PC-9 (cell line): ENCODE results near the gene ZNG1F. TPM values are rescaled to one million over a fixed set of nuclear protein-coding genes. Genes with fewer than 3 reads are reported as not detected.
"Not testable (repeated sequence)": the region's sequence is repeated elsewhere in the genome, so short reads cannot be mapped to it uniquely, and the experiment has no call there.

Experiments
- BruUV-seq: library from RNA; stranded (reverse); fragments of 400-500 nt; replicated peaks from 2 replicates; lab custom pipeline; 2021; lab: Mats Ljungman, UMichigan
- CTCF ChIA-PET: fragments of 300-600 bp; sonication (Branson Sonifier 250); formaldehyde crosslinking; loops from one replicate; lab custom pipeline; 2022; ENCODE audit warnings: antibody characterized with exemption; lab: Charles Lee
- POLR2A ChIA-PET: fragments of 300-600 bp; sonication (Branson Sonifier 250); formaldehyde crosslinking; loops from one replicate; lab custom pipeline; 2022; ENCODE audit warnings: antibody characterized with exemption; ENCODE audit not compliant: unreplicated experiment; lab: Charles Lee
- DNase-seq, 2 experiments: peaks; one replicate each; pipeline versions ENCODE4 v3.0.0 to v3.0.0-alpha.2; 2015 to 2022; ENCODE audit warnings: mixed read lengths in 1 of 2
- H2AFZ ChIP-seq: fragments of 200-600 bp; sonication (generic); 2 replicates; pipeline ENCODE4 v1.8.1; 2017; ENCODE audit warnings: antibody characterized with exemption
- H3F3A ChIP-seq: fragments of 200-600 bp; sonication (generic); 2 replicates; pipeline ENCODE4 v1.8.1; 2017; ENCODE audit warnings: antibody characterized with exemption, mild to moderate bottlenecking, low read depth; ENCODE audit not compliant: insufficient read depth
- H3K27ac ChIP-seq: fragments of 200-600 bp; sonication (generic); 2 replicates; pipeline ENCODE4 v1.6.1; 2016; ENCODE audit warnings: mixed run types
- H3K27me3 ChIP-seq: fragments of 200-600 bp; sonication (generic); 2 replicates; pipeline ENCODE4 v1.6.1; 2016; ENCODE audit warnings: low read depth, mixed run types; ENCODE audit not compliant: insufficient read depth
- H3K36me3 ChIP-seq: fragments of 200-600 bp; sonication (generic); 2 replicates; pipeline ENCODE4 v1.6.1; 2016; ENCODE audit warnings: low read depth, mixed run types
- H3K4me1 ChIP-seq: fragments of 200-600 bp; sonication (generic); replicated peaks from 2 replicates; pipeline ENCODE4 v1.6.1; 2016; ENCODE audit warnings: mixed run types; ENCODE audit not compliant: insufficient read depth
- H3K4me2 ChIP-seq: fragments of 200-600 bp; sonication (generic); 2 replicates; pipeline ENCODE4 v1.6.1; 2017; ENCODE audit warnings: mixed run types
- H3K4me3 ChIP-seq: fragments of 200-600 bp; sonication (generic); 2 replicates; pipeline ENCODE4 v1.6.1; 2016; ENCODE audit warnings: mixed run types
- H3K79me2 ChIP-seq: fragments of 200-600 bp; sonication (generic); 2 replicates; pipeline ENCODE4 v1.6.1; 2017; ENCODE audit warnings: low read depth, mixed run types
- H3K9me2 ChIP-seq: fragments of 200-600 bp; sonication (generic); 2 replicates; pipeline ENCODE4 v1.8.1; 2017; ENCODE audit warnings: mild to moderate bottlenecking; ENCODE audit not compliant: insufficient read depth
- H3K9me3 ChIP-seq: fragments of 200-600 bp; sonication (generic); 2 replicates; pipeline ENCODE4 v1.8.1; 2016; ENCODE audit warnings: low read depth; ENCODE audit not compliant: insufficient read depth
- H4K20me1 ChIP-seq: fragments of 200-600 bp; sonication (generic); 2 replicates; pipeline ENCODE4 v1.8.1; 2017; ENCODE audit not compliant: insufficient read depth
- intact Hi-C: fragments of 100-400 bp; cut with micrococcal nuclease; formaldehyde crosslinking; loops from one replicate; pipeline ENCODE4 v1.10.0; 2022; ENCODE audit not compliant: unreplicated experiment
- total RNA-seq: library from RNA; stranded (reverse); gene quantifications from 2 replicates; pipeline ENCODE4 v1.2.3, GENCODE V29; 2021

ZNG1F gene
- total RNA-seq, 1 experiment from 2014 or later: 2.7 TPM

DNA sequence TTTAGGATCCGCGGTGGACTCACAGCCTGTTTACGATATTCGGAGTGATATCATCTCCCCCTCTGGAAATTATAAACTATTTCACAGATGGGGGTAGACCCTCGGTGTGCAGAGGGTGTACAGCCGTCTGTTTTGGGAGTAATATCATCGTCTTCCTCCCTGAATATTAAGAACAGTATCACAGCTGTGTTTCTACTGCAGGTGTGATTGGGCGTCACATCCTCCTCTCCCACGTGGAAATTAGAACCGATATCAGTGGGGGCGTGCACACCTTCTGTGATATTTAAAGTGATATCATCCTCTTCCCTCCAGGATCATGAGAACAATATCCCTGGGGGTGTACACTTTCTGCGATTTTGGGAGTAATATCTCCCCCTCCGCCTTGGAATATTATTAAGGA lies 79.9 kb downstream of the ZNG1F start:
- intact Hi-C loops, H3K4me3 ChIP-seq, H3F3A ChIP-seq, H3K9me2 ChIP-seq, CTCF ChIA-PET, H3K79me2 ChIP-seq, H3K27ac ChIP-seq, H3K4me2 ChIP-seq, BruUV-seq, H2AFZ ChIP-seq, POLR2A ChIA-PET, H3K4me1 ChIP-seq, H3K36me3 ChIP-seq, DNase-seq, H4K20me1 ChIP-seq, H3K9me3 ChIP-seq, H3K27me3 ChIP-seq: not testable (repeated sequence)

DNA sequence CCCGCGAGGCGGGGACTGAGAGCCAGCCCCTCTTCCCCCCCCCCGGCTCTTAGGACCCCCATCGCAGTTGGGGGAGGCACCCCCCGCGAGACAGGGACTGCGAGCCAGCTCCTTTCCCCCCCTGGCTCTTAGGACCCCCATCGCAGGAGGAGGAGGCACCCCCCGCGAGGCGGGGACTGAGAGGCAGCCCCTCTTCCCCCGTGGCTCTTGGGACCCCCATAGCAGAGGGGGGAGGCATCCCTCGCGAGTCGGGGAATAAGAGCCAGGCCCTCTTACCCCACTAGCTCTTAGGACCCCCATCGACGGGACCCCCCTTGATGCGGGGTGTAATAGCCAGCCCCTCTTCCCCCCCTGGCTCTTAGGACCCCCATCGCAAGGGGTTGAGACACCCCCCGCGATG lies 80.3 kb downstream of the ZNG1F start:
- not testable (repeated sequence) for H2AFZ ChIP-seq, BruUV-seq

DNA sequence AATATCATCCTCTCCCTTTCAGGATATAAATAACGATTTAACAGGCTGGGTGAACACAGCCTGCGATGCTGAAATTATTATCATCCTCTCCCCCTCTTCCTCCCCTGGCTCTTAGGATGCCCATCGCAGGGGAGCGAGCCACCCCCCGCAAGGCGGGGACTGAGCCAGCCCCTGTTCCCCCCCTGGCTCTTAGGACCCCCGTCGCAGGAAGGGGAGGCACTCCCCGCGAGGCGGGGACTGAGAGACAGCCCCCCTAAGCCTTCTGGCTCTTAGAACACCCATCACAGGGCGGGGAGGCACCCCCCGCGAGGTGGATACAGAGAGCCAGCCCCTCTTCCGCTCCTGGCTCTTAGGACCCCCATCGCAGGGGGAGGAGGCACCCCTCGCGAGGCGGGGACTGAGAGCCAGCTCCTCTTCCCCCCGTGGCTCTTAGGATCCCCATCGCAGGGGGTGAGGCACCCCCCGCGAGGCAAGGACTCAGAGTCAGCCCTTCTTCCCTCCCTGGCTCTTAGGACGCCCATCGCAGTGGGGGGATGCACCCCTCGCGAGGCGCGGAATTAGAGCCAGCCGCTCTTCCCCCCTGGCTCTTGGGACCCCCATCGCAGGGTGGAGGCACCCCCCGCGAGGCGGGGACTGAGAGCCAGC lies 82.5 kb downstream of the ZNG1F start:
- BruUV-seq, POLR2A ChIA-PET, H3K27ac ChIP-seq: not testable (repeated sequence)

More for the DNA sequence above, 80.3 kb downstream of the ZNG1F start:
- H3K4me2 ChIP-seq, H4K20me1 ChIP-seq, H3K79me2 ChIP-seq, H3K4me1 ChIP-seq, H3F3A ChIP-seq, H3K27ac ChIP-seq, CTCF ChIA-PET, DNase-seq, H3K9me2 ChIP-seq, H3K36me3 ChIP-seq, H3K4me3 ChIP-seq, POLR2A ChIA-PET, H3K27me3 ChIP-seq, H3K9me3 ChIP-seq, intact Hi-C loops: not testable (repeated sequence)

DNA sequence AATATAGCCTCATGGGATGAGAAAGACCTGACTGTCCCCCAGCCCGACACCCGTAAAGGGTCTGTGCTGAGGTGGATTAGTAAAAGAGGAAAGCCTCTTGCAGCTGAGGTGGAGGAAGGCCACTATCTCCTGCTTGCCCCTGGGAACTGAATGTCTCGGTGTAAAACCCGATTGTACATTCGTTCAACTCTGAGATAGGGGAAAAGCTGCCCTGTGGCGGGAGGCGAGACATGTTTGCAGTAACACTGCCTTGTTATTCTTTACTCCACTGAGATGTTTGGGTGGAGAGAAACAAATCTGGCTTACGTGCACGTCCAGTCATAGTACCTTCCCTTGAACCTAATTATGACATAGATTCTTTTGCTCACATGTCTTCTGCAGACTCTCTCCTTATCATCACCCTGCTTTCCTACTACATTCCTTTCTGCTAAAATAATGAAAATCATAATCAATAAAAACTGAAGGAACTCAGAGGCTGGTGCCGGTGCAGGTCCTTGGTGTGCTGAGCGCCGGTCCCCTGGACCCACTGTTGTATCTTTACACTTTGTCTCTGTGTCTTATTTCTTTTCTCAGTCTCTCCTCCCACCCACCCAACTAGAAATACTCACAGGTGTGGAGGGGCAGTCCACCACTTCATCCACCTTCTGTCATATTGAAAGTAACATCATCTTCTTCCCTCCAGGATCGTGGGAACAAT lies 83.4 kb downstream of the ZNG1F start:
- POLR2A ChIA-PET, H3K79me2 ChIP-seq, H4K20me1 ChIP-seq, H2AFZ ChIP-seq, H3K4me3 ChIP-seq, BruUV-seq, H3K9me3 ChIP-seq, intact Hi-C loops, DNase-seq, H3K9me2 ChIP-seq, H3K4me2 ChIP-seq, H3K36me3 ChIP-seq, CTCF ChIA-PET, H3K27me3 ChIP-seq, H3F3A ChIP-seq, H3K27ac ChIP-seq, H3K4me1 ChIP-seq: not testable (repeated sequence)

More for the DNA sequence above, 82.5 kb downstream of the ZNG1F start:
- H3K36me3 ChIP-seq, H3K4me2 ChIP-seq, H3K9me2 ChIP-seq, DNase-seq, CTCF ChIA-PET, H3F3A ChIP-seq, H3K4me1 ChIP-seq, H4K20me1 ChIP-seq, H3K27me3 ChIP-seq, intact Hi-C loops, H3K4me3 ChIP-seq, H2AFZ ChIP-seq, H3K79me2 ChIP-seq, H3K9me3 ChIP-seq: not testable (repeated sequence)

DNA sequence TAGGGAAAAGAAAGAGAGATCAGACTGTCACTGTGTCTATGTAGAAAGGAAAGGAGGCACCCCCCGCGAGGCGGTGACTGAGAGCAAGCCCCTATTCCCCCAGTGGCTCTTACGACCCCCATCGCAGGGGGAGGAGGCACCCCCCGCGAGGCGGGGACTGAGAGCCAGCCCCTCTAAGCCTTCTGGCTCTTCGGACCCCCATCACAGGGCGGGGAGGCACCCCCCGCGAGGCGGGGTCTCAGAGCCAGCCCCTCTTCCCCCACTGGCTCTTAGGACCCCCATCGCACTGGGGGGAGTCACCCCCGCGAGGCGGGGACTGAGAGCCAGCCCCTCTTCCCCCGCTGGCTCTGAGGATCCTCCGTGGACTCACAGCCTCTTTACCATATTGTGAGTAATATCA lies 84.6 kb downstream of the ZNG1F start:
- H3K9me2 ChIP-seq, H2AFZ ChIP-seq, H3K9me3 ChIP-seq, H3K27ac ChIP-seq, H3K36me3 ChIP-seq, H3F3A ChIP-seq, CTCF ChIA-PET, DNase-seq, POLR2A ChIA-PET, H3K4me1 ChIP-seq, H4K20me1 ChIP-seq, BruUV-seq, H3K4me2 ChIP-seq, H3K27me3 ChIP-seq, H3K79me2 ChIP-seq, intact Hi-C loops, H3K4me3 ChIP-seq: not testable (repeated sequence)

- H3K4me3 ChIP-seq, H3K27ac ChIP-seq, H3K27me3 ChIP-seq, BruUV-seq, DNase-seq, H3K4me2 ChIP-seq, CTCF ChIA-PET, H3F3A ChIP-seq, H3K4me1 ChIP-seq, H3K36me3 ChIP-seq, intact Hi-C loops, H4K20me1 ChIP-seq, H3K79me2 ChIP-seq, POLR2A ChIA-PET, H3K9me2 ChIP-seq, H3K9me3 ChIP-seq, H2AFZ ChIP-seq: not testable (repeated sequence)
Measured at GRCh38 chr9:41100508-41100907, 88.6 kb downstream of the ZNG1F start.

GRCh38 chr9:41098759-41099158 lies 90.4 kb downstream of the ZNG1F start:
- H3K36me3 ChIP-seq, POLR2A ChIA-PET, H4K20me1 ChIP-seq, H3K9me2 ChIP-seq, intact Hi-C loops, H3K27me3 ChIP-seq, H3K79me2 ChIP-seq, H3K4me3 ChIP-seq, DNase-seq, H3K9me3 ChIP-seq, CTCF ChIA-PET, H3K4me1 ChIP-seq, H3K27ac ChIP-seq, H2AFZ ChIP-seq, BruUV-seq, H3F3A ChIP-seq, H3K4me2 ChIP-seq: not testable (repeated sequence)
